IPS DF 4.7 (cell line): ENCODE data around the gene GTF3A.

ENCODE experiments used
- DNase-seq: peaks from one replicate; pipeline ENCODE4 v3.0.0-alpha.2; 2013; ENCODE audit warnings: low spot score; ENCODE audit errors: extremely low read depth

GTF3A gene

GRCh38 chr13:27448308-27448707, 23.9 kb downstream of the GTF3A start:
- DNase-seq = no peak

- DNase-seq = no peak
These were observed 24.7 kb downstream of the GTF3A start for GRCh38 chr13:27449081-27449603.

GRCh38 chr13:27449936-27450828, 25.8 kb downstream of the GTF3A start, which contains the start of gene MTIF3:
MTIF3 (minus strand) TSS chr13:27450564; CDS start chr13:27440448, 10,116 bp downstream.
- peak; percentile 88 for DNase-seq

GRCh38 chr13:27450921-27451471, 26.6 kb downstream of the GTF3A start:
- DNase-seq = no peak

- no peak for DNase-seq
These were observed 31.0 kb downstream of the GTF3A start for GRCh38 chr13:27455331-27455855.

GRCh38 chr13:27461940-27462584, 37.6 kb downstream of the GTF3A start:
- no peak for DNase-seq

GRCh38 chr13:27463500-27463899, 39.1 kb downstream of the GTF3A start:
- DNase-seq = no peak

GRCh38 chr13:27465611-27466010, 41.2 kb downstream of the GTF3A start:
- no peak for DNase-seq

- DNase-seq = no peak
These were observed 42.1 kb downstream of the GTF3A start for GRCh38 chr13:27466513-27466912.

- DNase-seq = no peak
These were observed 45.8 kb downstream of the GTF3A start for GRCh38 chr13:27470075-27470820.

- DNase-seq = no peak
These were observed 48.0 kb downstream of the GTF3A start for GRCh38 chr13:27472441-27472840.

GRCh38 chr13:27472941-27473340, 48.5 kb downstream of the GTF3A start:
- no peak for DNase-seq

GRCh38 chr13:27474751-27475268, 50.4 kb downstream of the GTF3A start:
- DNase-seq = no peak

GRCh38 chr13:27476943-27477703, 52.7 kb downstream of the GTF3A start:
- no peak for DNase-seq

GRCh38 chr13:27481766-27482165, 57.3 kb downstream of the GTF3A start:
- DNase-seq = peak; percentile 71

- no peak for DNase-seq
These were observed 58.6 kb downstream of the GTF3A start for GRCh38 chr13:27482983-27483382.

- no peak for DNase-seq
These were observed 59.0 kb downstream of the GTF3A start for GRCh38 chr13:27483421-27483820.
